ENCODE results near the gene ZNF593. TPM values are rescaled to one million over a fixed set of nuclear protein-coding genes. Genes with fewer than 3 reads are reported as not detected.
A peak's percentile ranks its signal among the peaks of the same experiment; 100 is the strongest.

ZNF593 gene
- total RNA-seq, 4 donors from 2014 or later = 10.4 to 41.6 (median 22.5) TPM

- Histone ChIP-seq H3K27me3 (peaks cover 0 to 46% (median 4%) of the 10 kb centered on the region in 4 donors), H3K27ac (replicated peaks in 1 of 4) (peak within 1 kb of the TSS in 3 of 4 donors; percentile 41 to 76 (median 61)), H3K4me1 (peaks cover 23 to 54% (median 26%) of the 10 kb centered on the region in 4 donors), H3K9me3 (no peaks in the 10 kb centered on the region), H3K36me3 (no peaks in the 10 kb centered on the region), H3K4me3 (peak within 1 kb of the TSS; percentile 54 to 66 (median 63))
- WGBS = 51% methylated on average over 4 of the region's 6 CpGs
- TF ChIP-seq POLR2A (IDR thresholded peaks at IDR 0.05; ENCODE audit: low read depth) (no peak), POLR2AphosphoS5 (IDR thresholded peaks at IDR 0.05) (peak; percentile 20 to 67), CTCF (IDR thresholded peaks at IDR 0.05) (no peak), EP300 (IDR thresholded peaks at IDR 0.05) (no peak)
- intact Hi-C loops (cut with DNase I) = no loop called here
- DNase-seq (ENCODE audit: extremely low spot score) = no peak
Observed at GRCh38 chr1:26158908-26159742, 10.6 kb upstream of the ZNF593 start, which contains the start of gene FAM110D. TSS of gene FAM110D (plus strand) at chr1:26159079. CDS start at chr1:26161292, 2,213 bp downstream.

GRCh38 chr1:26159743-26160039 lies 10.0 kb upstream of the ZNF593 start:
- no peak for TF ChIP-seq POLR2AphosphoS5 (IDR thresholded peaks at IDR 0.05)
- Histone ChIP-seq H3K9me3 (no peaks in the 10 kb centered on the region), H3K4me3 (peak overlapping the region; percentile 54 to 66 (median 63)), H3K27me3 (peaks cover 0 to 41% (median 4%) of the 10 kb centered on the region in 4 donors), H3K4me1 (peaks cover 27 to 58% (median 32%) of the 10 kb centered on the region in 4 donors), H3K36me3 (no peaks in the 10 kb centered on the region), H3K27ac (replicated peaks in 1 of 4) (peak overlapping the region in 3 of 4 donors; percentile 41 to 71 (median 61))
- WGBS = 74% methylated on average over 4 of the region's 4 CpGs
- intact Hi-C loops (cut with DNase I) = loop anchor here (5.0 kb wide), 2 partner anchors 52 to 122 kb away; no protein-coding TSS in a partner anchor
- no peak for DNase-seq (ENCODE audit: extremely low spot score)

- Histone ChIP-seq H3K27me3 (peaks cover 0 to 30% (median 4%) of the 10 kb centered on the region in 4 donors), H3K27ac (replicated peaks in 1 of 4) (peak overlapping the region; percentile 58 to 71 (median 67)), H3K4me3 (peak overlapping the region; percentile 54 to 66 (median 63)), H3K36me3 (no peaks in the 10 kb centered on the region), H3K9me3 (no peaks in the 10 kb centered on the region), H3K4me1 (peaks cover 29 to 61% (median 33%) of the 10 kb centered on the region in 4 donors)
- intact Hi-C loops (cut with DNase I) = loop anchor here (5.0 kb wide), 2 partner anchors 53 to 123 kb away; no protein-coding TSS in a partner anchor
- no peak for DNase-seq (ENCODE audit: extremely low spot score)
- WGBS = 62% methylated on average over 10 of the region's 18 CpGs
- TF ChIP-seq POLR2AphosphoS5 (IDR thresholded peaks at IDR 0.05) (no peak), EP300 (IDR thresholded peaks at IDR 0.05) (no peak), POLR2A (IDR thresholded peaks at IDR 0.05; ENCODE audit: low read depth) (no peak), CTCF (IDR thresholded peaks at IDR 0.05) (no peak)
Observed at GRCh38 chr1:26160527-26161414, 8.9 kb upstream of the ZNF593 start.

GRCh38 chr1:26161415-26162219 lies 8.1 kb upstream of the ZNF593 start:
- no peaks in the 10 kb centered on the region for H3K36me3 ChIP-seq
- H3K4me3 ChIP-seq = peak overlapping the region; percentile 54 to 66 (median 63)
- peaks cover 29 to 60% (median 33%) of the 10 kb centered on the region in 4 donors for H3K4me1 ChIP-seq
- peak overlapping the region; percentile 58 to 71 (median 67) for H3K27ac ChIP-seq (replicated peaks in 1 of 4)
- peaks cover 0 to 22% (median 4%) of the 10 kb centered on the region in 4 donors for H3K27me3 ChIP-seq
- H3K9me3 ChIP-seq = no peaks in the 10 kb centered on the region
- no peak for DNase-seq (ENCODE audit: extremely low spot score)
- TF ChIP-seq EP300 (IDR thresholded peaks at IDR 0.05) (no peak), CTCF (IDR thresholded peaks at IDR 0.05) (peak in 2 of 3 experiments; percentile 22 to 29), POLR2A (IDR thresholded peaks at IDR 0.05; ENCODE audit: low read depth) (no peak), POLR2AphosphoS5 (IDR thresholded peaks at IDR 0.05) (peak in 1 of 2 donors; percentile 15)
- WGBS = under 1% methylated on average over 67 of the region's 98 CpGs
- intact Hi-C loops (cut with DNase I) = loop anchor here (5.0 kb wide), 2 partner anchors 54 to 124 kb away; no protein-coding TSS in a partner anchor
